Measurements from ENCODE around the gene CPVL.

CPVL gene

GRCh38 chr7:29154076-29154475, 7.7 kb upstream of the CPVL start:
- DNase-seq: no peak

GRCh38 chr7:29150856-29151255, 4.5 kb upstream of the CPVL start:
- DNase-seq: no peak

- DNase-seq: no peak
These were observed 2.7 kb upstream of the CPVL start for GRCh38 chr7:29149036-29149435.

- no peak for DNase-seq
These were observed 1.5 kb upstream of the CPVL start for GRCh38 chr7:29147821-29148220.

- no peak for DNase-seq
These were observed 712 bp upstream of the CPVL start for GRCh38 chr7:29146888-29147609.

GRCh38 chr7:29145553-29146056, 732 bp downstream of the CPVL start:
- DNase-seq: no peak

- no peak for DNase-seq
These were observed 2.6 kb downstream of the CPVL start for GRCh38 chr7:29143751-29144150.

GRCh38 chr7:29142021-29142727, 4.2 kb downstream of the CPVL start:
- DNase-seq: no peak

- DNase-seq: no peak
These were observed 5.4 kb downstream of the CPVL start for GRCh38 chr7:29140873-29141468.

GRCh38 chr7:29139796-29140195, 6.5 kb downstream of the CPVL start:
- DNase-seq: no peak

- no peak for DNase-seq
These were observed 7.1 kb downstream of the CPVL start for GRCh38 chr7:29139191-29139590.

GRCh38 chr7:29138588-29138987, 7.7 kb downstream of the CPVL start:
- DNase-seq: no peak

- no peak for DNase-seq
These were observed 10.5 kb downstream of the CPVL start for GRCh38 chr7:29135846-29136245.

- no peak for DNase-seq
These were observed 13.4 kb downstream of the CPVL start for GRCh38 chr7:29132980-29133379.

GRCh38 chr7:29131678-29132077, 14.7 kb downstream of the CPVL start:
- no peak for DNase-seq

GRCh38 chr7:29130096-29130495, 16.2 kb downstream of the CPVL start:
- DNase-seq: no peak

- no peak for DNase-seq
These were observed 18.8 kb downstream of the CPVL start for GRCh38 chr7:29127527-29127926.

- DNase-seq: no peak
These were observed 19.5 kb downstream of the CPVL start for GRCh38 chr7:29126804-29127203.

- DNase-seq: peak; percentile 35
These were observed 22.6 kb downstream of the CPVL start for GRCh38 chr7:29123626-29124190.

GRCh38 chr7:29122759-29123158, 23.6 kb downstream of the CPVL start:
- DNase-seq: no peak

GRCh38 chr7:29122081-29122480, 24.3 kb downstream of the CPVL start:
- DNase-seq: no peak

GRCh38 chr7:29120955-29121354, 25.4 kb downstream of the CPVL start:
- no peak for DNase-seq

- DNase-seq: no peak
These were observed 26.8 kb downstream of the CPVL start for GRCh38 chr7:29119538-29119937.
